ENCODE data around the gene CRISPLD2.

The CRISPLD2 gene

DNA sequence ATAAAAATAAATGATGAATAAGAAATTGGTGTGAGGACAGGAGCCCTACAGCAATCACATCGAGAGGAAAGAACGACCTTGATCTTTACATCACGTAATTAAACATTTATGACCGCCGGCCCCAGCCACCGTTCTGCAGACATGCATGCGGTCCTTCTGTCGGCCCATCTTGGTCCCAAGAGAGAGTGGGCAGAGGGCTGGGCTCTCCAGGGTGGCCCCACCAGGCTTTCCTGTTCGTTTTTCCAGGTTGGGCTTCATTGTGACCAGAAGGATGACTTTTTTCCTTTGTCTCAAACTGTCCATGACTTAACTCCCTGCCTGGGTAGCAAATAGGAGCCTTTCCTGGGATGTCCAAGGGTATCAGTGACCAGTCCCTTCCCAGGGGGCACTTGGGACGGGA is 3.3 kb upstream of the CRISPLD2 start:
- DNase-seq (ENCODE audit: low read depth) = no peak
- H3K4me3 ChIP-seq (ENCODE audit: low read length) = no peak overlapping the region
- no peak for TF ChIP-seq CTCF (conservative IDR thresholded peaks at IDR 0.05; ENCODE audit: low read length)

DNA sequence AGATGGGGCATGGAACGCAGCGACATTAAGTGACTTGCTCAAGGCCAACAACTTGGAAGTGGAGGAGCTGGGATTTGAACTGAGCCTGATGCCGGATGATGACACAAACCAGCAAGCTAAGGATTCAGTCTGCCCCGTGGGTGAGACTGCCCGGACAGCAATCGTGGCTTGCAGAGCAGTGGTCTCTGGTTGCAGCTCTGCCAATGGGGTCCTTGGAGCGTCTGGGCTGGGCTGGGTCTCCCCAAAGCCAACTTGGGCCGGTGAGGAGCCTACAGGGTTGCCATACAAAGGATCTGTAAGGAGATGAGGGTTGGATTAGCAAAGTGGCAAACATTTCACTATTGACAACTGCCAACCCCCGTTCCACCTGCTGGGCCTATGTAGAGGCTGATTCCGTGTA is 2.6 kb upstream of the CRISPLD2 start:
- TF ChIP-seq CTCF (conservative IDR thresholded peaks at IDR 0.05; ENCODE audit: low read length) = no peak
- H3K4me3 ChIP-seq (ENCODE audit: low read length) = no peak overlapping the region
- DNase-seq (ENCODE audit: low read depth) = no peak

GRCh38 chr16:84817613-84818012 is 2.2 kb upstream of the CRISPLD2 start:
- no peak for DNase-seq (ENCODE audit: low read depth)
- TF ChIP-seq CTCF (conservative IDR thresholded peaks at IDR 0.05; ENCODE audit: low read length) = no peak

DNA sequence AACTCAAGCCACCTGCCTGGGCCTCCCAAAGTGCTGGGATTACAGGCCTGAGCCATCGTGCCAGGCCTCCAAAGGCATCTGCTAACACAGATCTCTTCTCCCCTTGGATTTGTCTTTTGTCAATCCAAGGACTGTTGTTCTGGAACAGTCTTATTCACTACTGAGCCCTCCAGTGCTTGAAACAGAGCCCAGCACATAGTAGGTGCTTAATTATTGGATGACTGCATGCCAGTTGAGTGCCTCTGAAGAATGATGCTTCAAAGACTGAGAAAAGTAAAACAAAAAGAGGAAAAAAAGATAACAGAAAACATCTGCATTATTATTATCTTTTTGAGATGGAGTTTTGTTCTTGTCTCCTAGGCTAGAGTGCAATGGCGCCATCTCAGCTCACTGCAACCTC is 1.7 kb upstream of the CRISPLD2 start:
- TF ChIP-seq CTCF (conservative IDR thresholded peaks at IDR 0.05; ENCODE audit: low read length) = no peak
- DNase-seq (ENCODE audit: low read depth) = no peak
- H3K4me3 ChIP-seq (ENCODE audit: low read length) = no peak overlapping the region

More at GRCh38 chr16:84817613-84818012, 2.2 kb upstream of the CRISPLD2 start:
- no peak overlapping the region for H3K4me3 ChIP-seq (ENCODE audit: low read length)

- DNase-seq (ENCODE audit: low read depth) = no peak
- TF ChIP-seq CTCF (conservative IDR thresholded peaks at IDR 0.05; ENCODE audit: low read length) = no peak
- peak overlapping the region; percentile 38; the same call in 1 of the 2 replicates for H3K4me3 ChIP-seq (ENCODE audit: low read length)
These were observed 669 bp upstream of the CRISPLD2 start for GRCh38 chr16:84818989-84819643.

DNA sequence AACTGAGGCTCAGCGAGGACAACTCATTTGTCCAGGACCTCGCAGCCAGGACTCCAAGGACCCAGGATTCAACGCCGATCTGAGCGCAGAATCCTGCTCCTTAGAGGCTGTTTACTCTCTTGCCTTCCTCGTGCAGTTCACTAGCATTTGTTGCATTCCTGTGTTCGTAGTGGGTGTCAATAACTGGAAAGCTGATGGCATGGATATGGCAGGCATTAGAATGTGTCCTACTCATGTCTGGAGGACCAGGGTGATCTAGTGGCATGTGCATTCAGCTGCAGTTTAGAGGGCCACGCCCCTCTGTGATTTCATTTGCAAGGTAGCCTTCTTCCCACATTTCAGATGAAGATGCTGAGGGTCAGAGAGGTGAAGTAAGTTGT is 510 bp downstream of the CRISPLD2 start:
- no peak for TF ChIP-seq CTCF (conservative IDR thresholded peaks at IDR 0.05; ENCODE audit: low read length)
- DNase-seq (ENCODE audit: low read depth) = peak; percentile 51
- peak overlapping the region; percentile 64 for H3K4me3 ChIP-seq (ENCODE audit: low read length)

DNA sequence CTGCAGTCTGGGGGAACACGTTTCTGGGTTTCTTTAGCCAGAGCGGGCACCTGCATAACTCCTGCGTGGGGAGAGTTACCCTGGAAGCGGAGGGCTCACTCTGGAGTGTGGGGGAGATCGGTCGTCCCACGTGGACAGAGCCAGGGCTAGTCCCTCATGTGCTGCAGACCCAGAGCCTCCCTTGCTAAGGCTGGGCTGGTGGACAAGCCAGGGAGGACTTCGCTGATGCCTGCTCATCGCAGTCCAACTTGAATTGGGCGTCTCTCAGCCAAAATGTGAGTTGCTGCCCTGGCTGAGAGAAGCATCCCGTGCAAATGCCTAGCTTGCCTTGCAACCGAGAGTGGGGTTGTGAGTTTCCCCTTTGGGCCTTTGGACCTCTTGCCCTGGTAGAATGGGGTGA is 986 bp downstream of the CRISPLD2 start:
- H3K4me3 ChIP-seq (ENCODE audit: low read length) = peak overlapping the region; percentile 64

More for the DNA sequence above, 986 bp downstream of the CRISPLD2 start:
- no peak for DNase-seq (ENCODE audit: low read depth)
- no peak for TF ChIP-seq CTCF (conservative IDR thresholded peaks at IDR 0.05; ENCODE audit: low read length)
